Measurements from ENCODE around the gene NMUR1. TPM values are rescaled to one million over a fixed set of nuclear protein-coding genes. Genes with fewer than 3 reads are reported as not detected.
A peak's percentile ranks its signal among the peaks of the same experiment; 100 is the strongest.

The NMUR1 gene
- total RNA-seq, 1 experiment from 2014 or later = not detected

DNA sequence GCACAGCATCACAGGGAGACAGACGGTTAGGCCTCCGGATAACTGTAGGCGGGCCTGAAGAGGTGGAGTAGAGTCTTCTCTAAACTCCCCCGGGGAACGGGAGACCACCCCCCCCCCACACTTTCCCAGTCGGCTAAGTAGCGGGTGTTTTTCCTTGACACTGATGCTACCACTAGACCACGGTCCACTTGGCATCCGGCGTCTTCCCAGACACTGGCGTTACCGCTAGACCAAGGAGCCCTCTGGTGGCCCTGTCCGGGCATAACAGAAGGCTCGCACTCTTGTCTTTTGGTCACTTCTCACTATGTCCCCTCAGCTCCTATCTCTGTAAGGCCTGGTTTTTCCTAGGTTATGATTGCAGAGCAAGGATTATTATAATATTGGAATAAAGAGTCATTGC lies 40.3 kb downstream of the NMUR1 start:
- peak; percentile 18 for DNase-seq (ENCODE audit: low read depth)

DNA sequence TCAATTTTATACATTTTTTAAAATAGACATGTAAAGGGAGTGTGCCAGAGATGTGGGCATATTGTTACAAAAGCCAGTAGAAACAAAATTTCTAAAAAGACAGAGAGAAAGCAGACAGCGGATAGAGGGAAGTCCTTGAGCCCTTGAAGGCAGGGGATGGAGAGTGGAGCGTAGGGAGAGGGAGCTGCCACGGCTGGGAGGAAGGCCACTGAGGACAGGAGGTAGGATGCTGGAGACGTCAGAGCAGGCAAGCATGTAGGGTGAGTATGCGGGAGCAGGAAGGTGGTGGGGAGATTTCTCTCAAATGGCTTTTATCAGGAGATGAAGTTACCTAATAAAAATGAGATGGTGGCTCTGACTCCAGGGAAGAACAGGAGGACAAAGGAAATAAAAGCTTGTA lies 41.9 kb downstream of the NMUR1 start:
- DNase-seq (ENCODE audit: low read depth) = no peak

DNA sequence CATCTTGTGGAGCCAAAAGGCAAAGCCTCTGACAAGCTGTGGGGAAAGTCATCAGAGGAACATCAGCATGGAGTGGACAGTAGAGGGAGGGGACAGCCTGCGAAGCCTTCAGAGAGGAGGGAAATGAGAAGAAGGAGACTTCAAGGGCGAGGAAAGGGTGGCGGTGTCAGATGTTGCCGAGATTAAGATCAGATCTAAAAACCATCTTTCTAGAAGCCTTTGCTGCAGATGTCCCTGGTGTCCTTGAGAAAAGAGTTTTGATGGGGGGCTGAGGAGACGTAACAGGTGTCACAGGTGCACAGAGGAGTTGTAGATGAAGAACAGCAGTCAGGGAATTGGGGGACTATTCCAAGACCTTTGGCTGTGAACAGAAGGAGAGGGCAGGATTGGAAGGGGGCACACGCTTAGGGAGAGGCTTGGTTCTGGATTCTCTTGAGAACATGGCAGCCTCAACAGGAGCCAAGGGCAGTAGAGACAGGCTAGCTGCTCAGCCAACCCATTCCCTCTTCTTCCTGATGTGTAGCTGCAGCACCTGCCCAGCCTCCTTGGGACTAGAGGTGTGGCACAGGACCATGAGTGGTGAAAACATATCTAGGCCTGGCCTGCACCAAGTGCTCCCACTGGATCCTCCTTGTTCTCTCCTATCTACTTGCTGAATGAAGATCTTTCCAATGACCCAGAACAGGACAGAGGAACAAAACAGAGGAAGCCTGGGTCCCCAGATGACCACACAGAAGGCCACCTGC lies 43.2 kb downstream of the NMUR1 start:
- no peak for DNase-seq (ENCODE audit: low read depth)

DNA sequence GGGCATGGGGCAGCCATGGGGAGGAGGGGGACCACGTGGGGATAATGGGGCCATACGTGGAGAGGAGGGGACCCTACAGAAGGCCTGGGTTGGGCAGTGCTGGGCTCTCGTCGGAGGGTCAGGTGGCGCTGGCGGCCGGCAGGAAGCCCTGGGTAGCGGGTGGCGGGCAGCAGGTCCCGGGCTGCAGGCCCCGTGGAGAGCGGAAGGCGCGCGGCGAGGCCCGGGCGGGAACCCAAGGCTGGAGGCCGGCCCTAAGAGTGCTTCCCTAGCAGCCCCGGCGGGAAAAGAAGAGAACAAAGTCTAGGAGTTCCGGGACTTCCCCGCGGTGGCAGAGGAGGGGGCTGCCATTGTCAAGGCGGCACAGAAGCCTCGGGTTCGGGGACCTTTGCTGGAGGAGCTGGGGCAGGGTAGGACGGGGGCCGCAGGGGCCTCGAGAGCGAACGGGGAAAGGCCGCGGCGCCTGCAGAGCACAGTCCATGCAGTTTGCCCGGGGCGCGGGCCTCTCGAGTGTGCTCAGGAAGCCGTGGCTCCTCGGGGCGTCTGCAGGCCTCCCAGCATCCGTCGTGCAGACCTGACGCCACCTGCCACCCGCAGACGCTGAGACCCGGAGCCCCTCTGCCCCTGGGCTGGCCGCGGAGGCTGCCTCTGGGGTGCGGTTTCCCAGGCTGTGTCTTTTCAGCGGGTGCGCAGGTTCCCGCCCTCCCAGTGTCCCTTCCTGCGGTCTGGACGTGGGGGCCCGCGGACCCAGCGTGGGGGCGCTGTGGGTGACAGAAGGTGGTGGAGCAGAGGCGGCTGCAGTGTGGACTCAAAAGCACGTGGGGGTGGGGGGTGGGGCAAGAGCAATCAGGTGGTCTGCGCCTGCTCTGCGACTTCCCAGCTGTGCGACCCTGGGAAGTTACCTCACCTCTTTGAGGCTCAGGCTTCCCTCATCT lies 46.6 kb downstream of the NMUR1 start:
- peak; percentile 34 for DNase-seq (ENCODE audit: low read depth)

DNA sequence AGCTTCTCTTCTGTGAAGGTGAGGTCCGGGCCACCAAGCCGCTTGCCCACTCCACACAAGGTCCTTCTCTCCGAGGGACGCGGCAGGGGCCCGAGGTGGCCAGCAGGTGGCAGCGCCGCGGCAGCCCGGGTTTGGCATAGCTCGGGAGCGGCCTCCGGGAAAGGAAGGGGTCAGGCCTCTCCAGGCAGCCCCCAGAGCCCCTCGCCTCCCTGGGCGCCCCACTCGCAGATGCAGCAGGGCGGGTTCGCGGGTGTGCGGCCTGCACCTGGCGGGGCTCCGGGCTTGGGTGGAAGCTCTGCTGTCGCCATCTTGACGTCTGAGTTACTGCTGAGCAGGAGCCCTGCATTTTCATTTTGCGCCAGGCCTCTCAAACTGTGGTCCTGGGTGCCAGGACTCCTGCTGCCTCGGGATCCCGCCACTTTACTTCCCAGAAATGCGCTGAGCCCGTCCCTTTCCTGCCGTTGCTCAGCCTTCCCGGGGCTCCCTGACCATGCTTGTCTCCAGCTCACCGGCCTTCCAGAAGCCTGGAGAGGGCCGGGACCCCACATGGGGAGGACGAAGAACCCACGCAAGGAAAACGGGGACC lies 47.3 kb downstream of the NMUR1 start:
- DNase-seq (ENCODE audit: low read depth) = peak; percentile 74

DNA sequence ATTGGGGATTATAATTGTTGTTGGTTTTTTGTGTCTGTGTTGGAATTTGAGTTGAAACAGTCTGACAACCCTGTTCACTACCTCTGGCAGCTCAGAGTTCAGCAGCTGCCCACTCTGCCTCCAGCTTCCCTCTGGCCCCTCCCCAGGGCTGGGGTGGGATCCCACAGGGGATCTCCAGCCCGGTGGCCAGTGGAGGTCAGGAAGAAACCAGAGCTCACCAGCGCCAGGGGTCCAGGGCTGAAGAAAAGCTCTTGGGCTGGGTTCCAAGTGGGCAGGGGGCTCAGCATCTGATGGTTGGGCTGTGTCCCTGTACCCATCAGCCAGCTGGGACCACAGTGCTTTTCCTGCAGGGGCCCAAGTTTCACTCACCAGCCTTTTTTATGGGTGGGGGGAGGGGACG lies 49.5 kb downstream of the NMUR1 start:
- no peak for DNase-seq (ENCODE audit: low read depth)

DNA sequence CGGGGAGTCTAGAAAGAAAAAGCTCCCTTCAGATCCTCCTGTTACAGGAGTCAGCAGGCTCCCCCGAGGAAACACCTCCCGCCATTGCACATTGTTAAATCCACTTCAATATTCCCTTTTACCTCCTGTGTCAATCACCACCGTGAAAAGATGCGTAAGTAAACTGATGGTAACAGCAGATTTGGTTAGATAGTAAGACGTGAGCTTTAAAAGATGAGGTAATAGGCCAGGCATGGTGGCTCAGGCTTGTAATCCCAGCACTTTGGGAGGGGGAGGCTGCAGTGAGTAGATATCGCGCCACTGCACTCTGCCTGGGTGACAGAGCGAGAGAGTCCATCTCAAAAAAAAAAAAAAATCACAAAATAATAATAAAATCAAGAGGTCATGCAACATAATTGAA lies 50.8 kb downstream of the NMUR1 start:
- no peak for DNase-seq (ENCODE audit: low read depth)

DNA sequence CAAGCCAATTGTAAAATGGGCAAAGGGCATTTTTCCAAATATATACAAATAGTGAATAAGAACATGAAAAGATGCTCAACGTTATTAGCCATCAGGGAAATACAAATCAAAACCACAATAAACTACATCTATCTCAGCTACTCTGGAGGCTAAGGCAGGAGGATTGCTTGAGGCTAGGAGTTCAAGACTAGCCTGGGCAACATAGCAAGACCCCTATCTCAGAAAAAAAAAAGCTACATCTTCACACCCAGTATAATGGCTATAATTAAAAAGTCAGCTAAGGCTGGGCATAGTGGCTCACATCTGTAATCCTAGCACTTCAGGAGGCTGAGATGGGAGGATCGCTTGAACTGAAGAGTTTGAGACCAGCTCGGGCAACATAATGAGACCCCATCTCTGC lies 53.3 kb downstream of the NMUR1 start:
- DNase-seq (ENCODE audit: low read depth) = no peak

DNA sequence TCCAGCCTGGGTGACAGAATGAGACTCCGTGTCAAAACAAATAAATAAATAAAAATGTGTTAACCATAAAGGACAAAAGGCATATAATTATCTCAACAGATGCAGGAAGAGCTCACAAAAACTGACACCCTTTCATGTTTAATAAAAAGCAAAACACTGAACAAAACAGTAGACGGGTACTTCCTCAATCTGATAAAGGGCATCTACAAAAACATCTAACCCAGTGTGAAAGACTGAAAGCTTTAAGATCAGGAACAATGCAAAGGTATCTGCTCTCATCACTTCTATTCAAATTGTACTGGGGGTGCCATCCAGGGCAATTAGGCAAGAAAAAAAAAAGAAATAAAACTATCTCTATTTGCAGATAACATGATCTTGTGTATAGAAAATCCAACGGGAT lies 54.3 kb downstream of the NMUR1 start:
- no peak for DNase-seq (ENCODE audit: low read depth)

Small RNA genes within 50 kb of the gene (small RNA-seq; reads per million reads assigned to genes)
- gene RNU2-22P = 0.27 reads per million, percentile 24 among the genes with 10 or more reads in this experiment

Other genes starting within 250 kb of the NMUR1 start
- gene B3GNT7, start 134.7 kb downstream of the NMUR1 start, total RNA-seq (2014; rRNA removed; shearing (Covaris generic)) = 0.14 TPM in 1 of 2 replicates, not detected in the other
- 278 and 358 TPM in 2 replicates for gene NCL, start 66.0 kb downstream of the NMUR1 start, total RNA-seq (2014; rRNA removed; shearing (Covaris generic))
- gene TEX44, start 62.4 kb upstream of the NMUR1 start, total RNA-seq (2014; rRNA removed; shearing (Covaris generic)) = not detected in 2 replicates
- gene PTMA, start 178.1 kb upstream of the NMUR1 start, total RNA-seq (2014; rRNA removed; shearing (Covaris generic)) = 1,647 and 2,130 TPM in 2 replicates